ENCODE results near the gene CD207.

CD207 gene

DNA sequence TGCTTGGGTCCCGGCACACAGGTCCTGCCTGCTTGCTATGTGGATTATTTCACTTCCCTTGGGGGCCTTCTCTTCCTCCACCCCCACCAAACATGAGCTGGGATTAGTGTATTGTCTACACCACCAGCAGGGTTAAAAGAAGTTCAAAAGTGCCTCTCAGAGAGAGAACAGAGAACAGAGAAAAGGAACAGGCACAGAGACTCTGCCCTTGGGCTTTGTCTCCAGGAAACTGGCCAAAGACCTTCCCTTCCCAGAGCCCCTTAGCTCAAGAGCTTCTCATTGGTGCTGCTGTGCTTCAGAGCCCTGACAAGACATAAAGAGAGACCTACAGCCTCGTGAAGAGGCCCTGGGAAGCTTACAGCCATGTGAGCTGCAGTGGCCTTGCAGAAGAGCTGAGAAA is 38.1 kb downstream of the CD207 start:
- H3K4me2 ChIP-seq (ENCODE audit: low read length) = no peak overlapping the region
- H3K9ac ChIP-seq = no peak overlapping the region
- no peaks in the 10 kb centered on the region for H3K9me3 ChIP-seq (ENCODE audit: control insufficient read depth, low read length)
- H3K27me3 ChIP-seq (ENCODE audit: control insufficient read depth, insufficient read depth, low read length) = no peaks in the 10 kb centered on the region
- TF ChIP-seq CTCF (IDR thresholded peaks at IDR 0.05) = no peak
- no peaks in the 10 kb centered on the region for H3K36me3 ChIP-seq (ENCODE audit: control insufficient read depth, insufficient read depth, low read length)
- no peak overlapping the region for H3K27ac ChIP-seq
- no peak overlapping the region for H3K4me3 ChIP-seq (ENCODE audit: low read depth, low read length)
- no peaks in the 10 kb centered on the region for H3K4me1 ChIP-seq
- no peaks in the 10 kb centered on the region for H3K79me2 ChIP-seq
- no peak overlapping the region for H2AFZ ChIP-seq

DNA sequence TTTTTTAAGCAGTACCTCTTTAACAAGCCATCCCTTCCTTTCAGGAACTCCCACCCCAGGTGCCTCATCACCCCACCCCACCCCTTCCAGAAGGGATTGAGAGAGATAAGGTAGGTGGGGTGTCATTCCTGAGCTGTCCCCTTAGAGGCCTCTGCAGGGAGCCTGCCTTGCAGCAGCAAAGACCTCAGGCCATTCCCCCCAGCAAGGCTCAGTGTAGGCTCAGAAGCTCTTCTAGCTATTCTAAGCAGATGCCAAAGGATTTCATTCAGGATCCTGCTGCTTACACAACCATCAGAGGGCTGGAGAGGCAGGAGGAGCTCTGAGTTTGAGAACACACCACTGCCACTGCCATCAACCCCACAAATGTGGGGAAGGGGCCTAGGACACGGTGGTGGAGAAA is 39.4 kb downstream of the CD207 start:
- no peaks in the 10 kb centered on the region for H3K9me3 ChIP-seq (ENCODE audit: control insufficient read depth, low read length)
- no peak for TF ChIP-seq CTCF (IDR thresholded peaks at IDR 0.05)
- H3K79me2 ChIP-seq = no peaks in the 10 kb centered on the region
- no peak overlapping the region for H2AFZ ChIP-seq
- no peaks in the 10 kb centered on the region for H3K27me3 ChIP-seq (ENCODE audit: control insufficient read depth, insufficient read depth, low read length)
- H3K9ac ChIP-seq = no peak overlapping the region
- H3K4me3 ChIP-seq (ENCODE audit: low read depth, low read length) = no peak overlapping the region
- no peak overlapping the region for H3K27ac ChIP-seq
- H3K36me3 ChIP-seq (ENCODE audit: control insufficient read depth, insufficient read depth, low read length) = no peaks in the 10 kb centered on the region
- H3K4me1 ChIP-seq = no peaks in the 10 kb centered on the region
- H3K4me2 ChIP-seq (ENCODE audit: low read length) = no peak overlapping the region

GRCh38 chr2:70795164-70795995 is 40.2 kb downstream of the CD207 start:
- H3K9ac ChIP-seq = no peak overlapping the region
- H3K9me3 ChIP-seq (ENCODE audit: control insufficient read depth, low read length) = no peaks in the 10 kb centered on the region
- no peak overlapping the region for H3K4me2 ChIP-seq (ENCODE audit: low read length)
- H2AFZ ChIP-seq = no peak overlapping the region
- H3K79me2 ChIP-seq = no peaks in the 10 kb centered on the region
- no peaks in the 10 kb centered on the region for H3K36me3 ChIP-seq (ENCODE audit: control insufficient read depth, insufficient read depth, low read length)
- no peaks in the 10 kb centered on the region for H3K4me1 ChIP-seq
- H3K27ac ChIP-seq = no peak overlapping the region
- no peaks in the 10 kb centered on the region for H3K27me3 ChIP-seq (ENCODE audit: control insufficient read depth, insufficient read depth, low read length)
- TF ChIP-seq CTCF (IDR thresholded peaks at IDR 0.05) = no peak
- H3K4me3 ChIP-seq (ENCODE audit: low read depth, low read length) = no peak overlapping the region

DNA sequence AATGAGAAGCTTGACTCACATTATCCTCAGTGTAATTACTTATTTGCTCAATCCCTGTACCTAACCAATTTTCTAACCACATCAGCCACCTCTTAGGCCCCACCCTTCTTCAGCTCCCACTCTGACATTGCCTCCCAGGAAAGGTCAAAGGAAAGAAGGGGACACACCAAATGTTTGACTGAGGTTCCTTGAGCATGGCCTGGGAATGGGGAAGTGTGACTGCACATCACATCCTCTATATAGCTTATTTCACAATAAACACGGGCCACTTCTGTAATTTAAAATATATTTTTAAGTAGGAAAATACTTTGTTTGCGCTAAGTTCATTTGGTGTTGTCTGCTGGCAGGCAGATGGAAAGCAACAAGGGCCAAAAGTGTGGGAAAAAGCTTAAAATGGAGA is 42.2 kb downstream of the CD207 start:
- Histone ChIP-seq H3K27me3 (ENCODE audit: control insufficient read depth, insufficient read depth, low read length) (no peaks in the 10 kb centered on the region), H3K79me2 (no peaks in the 10 kb centered on the region), H2AFZ (no peak overlapping the region), H3K36me3 (ENCODE audit: control insufficient read depth, insufficient read depth, low read length) (no peaks in the 10 kb centered on the region), H3K4me2 (ENCODE audit: low read length) (no peak overlapping the region), H3K4me3 (ENCODE audit: low read depth, low read length) (no peak overlapping the region), H3K27ac (no peak overlapping the region), H3K4me1 (no peaks in the 10 kb centered on the region), H3K9ac (no peak overlapping the region), H3K9me3 (ENCODE audit: control insufficient read depth, low read length) (no peaks in the 10 kb centered on the region)
- TF ChIP-seq CTCF (IDR thresholded peaks at IDR 0.05) = no peak
